GM13976 (cell line): ENCODE data around the gene PARP1.

Source experiments
- DNase-seq: peaks from one replicate; pipeline ENCODE4 v3.0.0; 2012; ENCODE audit warnings: low spot score
- in situ Hi-C: fragments of 300-500 bp; cut with MboI; formaldehyde crosslinking; loops from one replicate; pipeline ENCODE4 v1.12.0; 2022; ENCODE audit warnings: low sequenced_read_pairs, mixed read lengths, inconsistent platforms; ENCODE audit not compliant: unreplicated experiment
- TF ChIP-seq, protein P1 (sequence below): IDR thresholded peaks from 2 replicates; pipeline ENCODE4 v1.5.1; 2012; ENCODE audit warnings: borderline replicate concordance, mild to moderate bottlenecking; ENCODE audit not compliant: insufficient read depth; ENCODE audit errors: extremely low read depth, missing control alignments, control extremely low read depth

PARP1 gene

DNA sequence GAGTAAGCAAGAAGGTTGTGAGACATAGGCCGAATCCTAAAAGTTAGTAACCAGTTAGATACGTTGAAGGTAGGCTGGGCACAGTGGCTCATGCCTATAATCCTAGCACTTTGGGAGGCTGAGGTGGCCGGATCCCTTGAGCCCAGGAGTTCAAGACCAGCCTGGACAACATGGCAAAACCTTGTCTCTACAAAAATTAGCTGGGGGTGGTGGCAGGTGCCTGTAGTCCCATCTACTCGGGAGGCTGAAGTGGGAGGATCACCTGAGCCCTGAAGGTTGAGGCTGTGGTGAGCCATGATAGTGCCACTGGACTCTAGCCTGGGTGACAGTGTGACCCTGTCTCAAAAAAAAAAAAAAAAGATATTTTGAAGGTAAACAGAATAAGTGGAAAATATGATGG, 1.5 kb upstream of the PARP1 start:
- in situ Hi-C loops: no loop called here
- TF ChIP-seq, protein P1, sequence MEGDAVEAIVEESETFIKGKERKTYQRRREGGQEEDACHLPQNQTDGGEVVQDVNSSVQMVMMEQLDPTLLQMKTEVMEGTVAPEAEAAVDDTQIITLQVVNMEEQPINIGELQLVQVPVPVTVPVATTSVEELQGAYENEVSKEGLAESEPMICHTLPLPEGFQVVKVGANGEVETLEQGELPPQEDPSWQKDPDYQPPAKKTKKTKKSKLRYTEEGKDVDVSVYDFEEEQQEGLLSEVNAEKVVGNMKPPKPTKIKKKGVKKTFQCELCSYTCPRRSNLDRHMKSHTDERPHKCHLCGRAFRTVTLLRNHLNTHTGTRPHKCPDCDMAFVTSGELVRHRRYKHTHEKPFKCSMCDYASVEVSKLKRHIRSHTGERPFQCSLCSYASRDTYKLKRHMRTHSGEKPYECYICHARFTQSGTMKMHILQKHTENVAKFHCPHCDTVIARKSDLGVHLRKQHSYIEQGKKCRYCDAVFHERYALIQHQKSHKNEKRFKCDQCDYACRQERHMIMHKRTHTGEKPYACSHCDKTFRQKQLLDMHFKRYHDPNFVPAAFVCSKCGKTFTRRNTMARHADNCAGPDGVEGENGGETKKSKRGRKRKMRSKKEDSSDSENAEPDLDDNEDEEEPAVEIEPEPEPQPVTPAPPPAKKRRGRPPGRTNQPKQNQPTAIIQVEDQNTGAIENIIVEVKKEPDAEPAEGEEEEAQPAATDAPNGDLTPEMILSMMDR: no peak
- DNase-seq: no peak

DNA sequence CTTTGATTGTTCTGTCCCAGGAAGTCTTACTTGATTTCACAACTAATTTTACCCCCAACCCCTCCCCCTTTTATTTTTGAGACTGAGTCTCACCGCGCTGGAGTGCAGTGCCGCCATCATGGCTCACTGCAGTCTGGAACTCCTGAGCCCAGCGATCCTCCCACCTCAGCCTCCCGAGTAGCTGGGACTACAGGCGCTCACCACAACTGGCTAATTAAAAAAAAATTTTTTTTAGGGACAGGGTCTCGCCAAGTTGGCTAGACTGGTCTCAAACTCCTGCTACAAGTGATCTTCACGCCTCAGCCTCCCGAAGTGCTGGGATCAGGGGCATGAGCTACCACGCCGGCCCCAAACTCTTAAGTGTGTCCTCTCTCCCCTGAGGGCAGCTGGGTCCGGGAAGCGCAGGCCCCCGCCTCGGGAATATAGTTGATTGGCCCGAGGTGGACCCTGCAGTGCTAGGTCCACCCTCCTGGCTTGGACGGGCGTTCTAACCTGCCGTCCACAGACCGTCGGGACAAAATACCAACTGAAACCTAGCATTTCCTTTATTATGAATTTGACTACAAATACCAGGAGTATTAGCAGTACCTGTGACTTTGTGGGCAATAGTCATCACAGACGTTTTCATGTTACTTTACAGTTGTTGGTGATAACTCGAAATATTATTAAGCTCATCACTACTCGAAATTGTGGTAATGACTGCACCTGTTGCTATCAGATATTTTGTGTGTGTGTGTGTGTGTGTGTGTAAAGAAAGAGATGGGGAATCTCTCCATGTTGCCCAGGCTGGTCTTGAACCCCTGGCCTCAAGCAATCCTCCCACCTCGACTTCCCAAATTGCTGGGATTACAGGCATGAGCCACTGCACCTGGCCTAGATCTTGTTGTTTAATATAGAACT, 642 bp upstream of the PARP1 start:
- no peak for DNase-seq
- in situ Hi-C loops: no loop called here
- TF ChIP-seq, protein P1: no peak

DNA sequence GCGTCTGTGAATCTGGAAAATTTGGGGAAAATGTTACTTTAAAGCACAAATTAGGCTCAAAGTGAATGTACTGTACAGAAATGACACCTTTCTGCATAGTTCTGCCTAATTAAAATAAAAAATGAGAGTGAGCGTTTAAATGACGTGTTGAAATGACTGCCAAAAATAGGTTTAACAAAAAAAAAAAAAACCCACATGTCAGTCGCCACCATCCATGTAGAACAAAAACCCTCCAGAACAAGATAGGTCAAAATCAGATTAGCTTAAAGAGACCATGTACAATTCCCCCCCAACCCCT, 745 bp downstream of the PARP1 start:
- in situ Hi-C loops: no loop called here
- no peak for DNase-seq
- TF ChIP-seq, protein P1: no peak

DNA sequence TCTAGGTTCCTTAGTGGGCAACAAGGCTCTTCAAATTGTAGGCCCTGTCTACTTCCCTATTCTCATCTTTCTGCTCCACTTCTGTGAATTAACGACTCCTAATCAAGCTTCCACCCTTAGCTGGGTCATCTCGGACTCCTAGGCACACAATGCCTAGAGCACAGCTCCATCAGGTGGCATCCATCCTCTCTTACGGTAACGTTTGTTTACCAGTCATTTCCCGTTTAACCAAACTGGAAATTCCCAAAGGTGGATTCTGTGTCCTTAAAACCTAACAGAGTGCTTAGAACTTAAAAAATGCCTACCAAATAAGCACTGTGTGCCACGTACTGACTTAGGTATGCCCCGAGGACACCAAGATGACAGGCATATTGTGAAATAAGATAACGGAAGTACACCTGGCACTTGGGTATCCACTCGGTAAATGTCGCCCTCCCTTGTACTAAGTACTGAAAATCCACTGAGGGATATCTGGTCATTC, 1.5 kb downstream of the PARP1 start:
- DNase-seq: no peak
- TF ChIP-seq, protein P1: no peak
- in situ Hi-C loops: no loop called here

DNA sequence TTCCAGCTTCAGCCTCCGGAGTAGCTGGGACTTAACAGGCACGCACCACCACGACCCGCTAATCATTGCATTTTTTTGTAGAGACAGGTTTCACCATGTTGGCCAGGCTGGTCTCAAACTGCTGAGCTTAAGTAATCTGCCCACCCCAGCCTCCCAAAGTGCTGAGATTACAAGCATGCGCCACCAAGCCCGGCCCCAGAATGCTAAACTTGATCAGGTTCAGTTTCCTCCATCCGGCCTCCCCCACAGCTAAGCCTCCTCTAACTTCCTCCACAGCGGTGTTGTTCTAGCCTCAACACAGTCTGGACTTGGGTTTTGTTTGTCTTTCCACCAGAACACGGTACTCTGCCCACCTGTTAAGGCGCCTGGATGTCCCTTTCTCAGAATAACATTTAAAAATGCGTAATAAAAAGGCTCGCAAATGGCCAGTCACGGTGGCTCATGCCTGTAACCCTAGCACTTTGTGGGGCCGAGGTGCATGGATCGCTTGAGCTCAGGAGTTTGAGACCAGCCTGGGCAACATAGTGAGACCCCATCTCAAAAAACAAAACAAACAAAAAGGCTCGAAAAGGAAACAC, 2.4 kb downstream of the PARP1 start:
- peak; percentile 59 for DNase-seq

DNA sequence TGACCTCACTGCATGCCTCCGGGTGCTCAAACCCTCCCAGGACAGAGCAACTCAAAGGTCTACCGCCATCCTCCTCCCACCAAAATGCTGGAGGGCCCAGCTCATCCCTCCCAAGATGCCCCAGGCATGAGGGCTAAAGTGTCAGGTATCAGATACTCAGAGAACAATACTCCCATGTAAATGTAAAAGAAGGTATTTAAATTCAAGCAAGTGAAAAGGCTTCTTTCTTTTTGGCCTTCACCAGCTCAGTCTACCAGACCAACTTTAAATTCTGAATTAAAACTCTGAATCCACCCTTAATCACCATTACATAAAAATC, 3.0 kb downstream of the PARP1 start:
- in situ Hi-C loops: no loop called here
- no peak for DNase-seq
- TF ChIP-seq, protein P1: no peak

More for the DNA sequence above, 2.4 kb downstream of the PARP1 start:
- TF ChIP-seq, protein P1: no peak
- in situ Hi-C loops: no loop called here
